ENCODE results near the gene ZNF831. TPM values are rescaled to one million over a fixed set of nuclear protein-coding genes. Genes with fewer than 3 reads are reported as not detected.

ZNF831 gene
- total RNA-seq, 1 experiment from 2014 or later: not detected

- H3K4me1 Mint-ChIP-seq (ENCODE audit: insufficient read depth, unreplicated experiment): no peaks in the 10 kb centered on the region
- intact Hi-C loops (cut with micrococcal nuclease): no loop called here
- peaks cover 92% of the 10 kb centered on the region for H3K27me3 Mint-ChIP-seq (ENCODE audit: insufficient read depth, unreplicated experiment)
- no peak overlapping the region for H3K4me3 Mint-ChIP-seq (ENCODE audit: unreplicated experiment)
- no peaks in the 10 kb centered on the region for H3K36me3 Mint-ChIP-seq (ENCODE audit: insufficient read depth, unreplicated experiment)
- ChIA-PET CTCF (interaction anchor here (0.7 kb wide), 1 partner anchor 33 kb away, joined by 3 read pairs; no protein-coding TSS in a partner anchor), POLR2A (no interaction called here)
- no peak for DNase-seq (ENCODE audit: unreplicated experiment)
- no peaks in the 10 kb centered on the region for H3K9me3 Mint-ChIP-seq (ENCODE audit: unreplicated experiment)
- TF ChIP-seq CTCF (IDR thresholded peaks at IDR 0.05; ENCODE audit: unreplicated experiment): no peak
- H3K27ac Mint-ChIP-seq (ENCODE audit: low read depth, unreplicated experiment): no peak overlapping the region
- BruUV-seq (replicated peaks): no TSS peak
These were observed 91.6 kb downstream of the ZNF831 start for GRCh38 chr20:59255256-59255655.

GRCh38 chr20:59258221-59258621 lies 94.6 kb downstream of the ZNF831 start:
- ChIA-PET POLR2A (no interaction called here), CTCF (no interaction called here)
- no peak for TF ChIP-seq CTCF (IDR thresholded peaks at IDR 0.05; ENCODE audit: unreplicated experiment)
- Mint-ChIP-seq H3K9me3 (ENCODE audit: unreplicated experiment) (no peaks in the 10 kb centered on the region), H3K36me3 (ENCODE audit: insufficient read depth, unreplicated experiment) (no peaks in the 10 kb centered on the region), H3K4me1 (ENCODE audit: insufficient read depth, unreplicated experiment) (no peaks in the 10 kb centered on the region), H3K27ac (ENCODE audit: low read depth, unreplicated experiment) (no peak overlapping the region), H3K27me3 (ENCODE audit: insufficient read depth, unreplicated experiment) (peaks cover 76% of the 10 kb centered on the region), H3K4me3 (ENCODE audit: unreplicated experiment) (no peak overlapping the region)
- intact Hi-C loops (cut with micrococcal nuclease): no loop called here
- no TSS peak for BruUV-seq (replicated peaks)
- no peak for DNase-seq (ENCODE audit: unreplicated experiment)

- no peaks in the 10 kb centered on the region for H3K4me1 Mint-ChIP-seq (ENCODE audit: insufficient read depth, unreplicated experiment)
- no peak overlapping the region for H3K27ac Mint-ChIP-seq (ENCODE audit: low read depth, unreplicated experiment)
- H3K9me3 Mint-ChIP-seq (ENCODE audit: unreplicated experiment): no peaks in the 10 kb centered on the region
- no peak overlapping the region for H3K4me3 Mint-ChIP-seq (ENCODE audit: unreplicated experiment)
- DNase-seq (ENCODE audit: unreplicated experiment): no peak
- ChIA-PET POLR2A (no interaction called here), CTCF (interaction anchor here (0.6 kb wide), 1 partner anchor 389 kb away, joined by 3 read pairs; no protein-coding TSS in a partner anchor)
- no TSS peak for BruUV-seq (replicated peaks)
- H3K27me3 Mint-ChIP-seq (ENCODE audit: insufficient read depth, unreplicated experiment): peaks cover 76% of the 10 kb centered on the region
- TF ChIP-seq CTCF (IDR thresholded peaks at IDR 0.05; ENCODE audit: unreplicated experiment): no peak
- intact Hi-C loops (cut with micrococcal nuclease): no loop called here
- no peaks in the 10 kb centered on the region for H3K36me3 Mint-ChIP-seq (ENCODE audit: insufficient read depth, unreplicated experiment)
These were observed 96.3 kb downstream of the ZNF831 start for GRCh38 chr20:59259946-59260345.

GRCh38 chr20:59265298-59265697 lies 101.7 kb downstream of the ZNF831 start:
- DNase-seq (ENCODE audit: unreplicated experiment): no peak
- no peak overlapping the region for H3K4me3 Mint-ChIP-seq (ENCODE audit: unreplicated experiment)
- ChIA-PET CTCF (interaction anchor here (1.0 kb wide), 1 partner anchor 201 kb away, joined by 3 read pairs; no protein-coding TSS in a partner anchor), POLR2A (no interaction called here)
- H3K36me3 Mint-ChIP-seq (ENCODE audit: insufficient read depth, unreplicated experiment): no peaks in the 10 kb centered on the region
- intact Hi-C loops (cut with micrococcal nuclease): no loop called here
- H3K4me1 Mint-ChIP-seq (ENCODE audit: insufficient read depth, unreplicated experiment): no peaks in the 10 kb centered on the region
- no TSS peak for BruUV-seq (replicated peaks)
- H3K9me3 Mint-ChIP-seq (ENCODE audit: unreplicated experiment): no peaks in the 10 kb centered on the region
- no peak overlapping the region for H3K27ac Mint-ChIP-seq (ENCODE audit: low read depth, unreplicated experiment)
- peaks cover 80% of the 10 kb centered on the region for H3K27me3 Mint-ChIP-seq (ENCODE audit: insufficient read depth, unreplicated experiment)
- TF ChIP-seq CTCF (IDR thresholded peaks at IDR 0.05; ENCODE audit: unreplicated experiment): no peak

Data from MCF 10A (cell line).